ENCODE results near the gene NTNG2. TPM values are rescaled to one million over a fixed set of nuclear protein-coding genes. Genes with fewer than 3 reads are reported as not detected.

NTNG2 gene
- total RNA-seq, 4 donors from 2014 or later: 1.4 to 4.4 TPM; not detected in 2

DNA sequence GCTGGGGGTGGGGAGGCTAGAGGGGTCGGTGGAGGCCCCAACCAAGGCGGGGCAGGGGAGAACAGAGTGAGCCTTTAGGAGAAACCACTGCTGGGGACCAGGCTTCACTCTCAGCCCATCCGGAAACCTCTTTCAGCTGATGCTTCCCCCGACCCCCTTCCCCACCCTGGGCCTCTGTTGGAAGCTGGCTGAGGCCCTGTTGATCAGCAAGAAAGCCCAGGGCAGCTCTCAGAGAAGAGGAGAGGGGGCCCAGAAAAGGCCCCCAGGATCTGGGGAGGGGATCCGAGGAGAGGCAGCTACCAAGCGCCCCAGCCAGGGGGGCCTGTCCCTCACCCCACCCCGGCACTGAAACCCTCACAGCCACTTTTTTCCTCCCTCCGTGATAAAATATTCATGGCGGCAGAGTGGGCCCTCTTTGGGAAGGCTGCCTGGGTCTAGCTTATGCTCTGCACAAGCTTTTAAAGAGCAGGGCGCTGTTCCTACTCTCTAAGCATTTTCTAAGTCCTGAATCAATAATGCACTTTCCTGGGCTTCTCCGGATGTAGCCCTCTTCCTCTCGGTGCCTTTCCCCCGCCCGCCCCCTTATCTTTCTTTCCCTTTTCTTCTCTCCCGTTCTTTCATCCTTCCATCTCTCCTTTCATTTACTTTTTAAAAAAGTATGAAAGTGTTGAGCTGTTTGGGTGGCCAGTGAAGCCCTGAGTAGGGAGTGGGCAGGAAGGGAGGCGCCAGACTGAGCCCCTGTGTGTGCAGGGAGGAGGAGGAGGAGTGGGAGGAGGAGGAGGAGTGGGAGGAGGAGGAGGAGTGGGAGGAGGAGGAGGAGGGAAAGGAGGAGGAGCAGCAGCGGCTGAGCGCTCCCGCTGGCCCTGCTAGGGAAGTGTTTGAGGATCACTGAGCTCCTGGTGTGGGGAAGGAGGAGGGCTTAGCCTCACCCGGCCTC is 23.5 kb downstream of the NTNG2 start:
- H3K4me1 ChIP-seq: no peaks in the 10 kb centered on the region

DNA sequence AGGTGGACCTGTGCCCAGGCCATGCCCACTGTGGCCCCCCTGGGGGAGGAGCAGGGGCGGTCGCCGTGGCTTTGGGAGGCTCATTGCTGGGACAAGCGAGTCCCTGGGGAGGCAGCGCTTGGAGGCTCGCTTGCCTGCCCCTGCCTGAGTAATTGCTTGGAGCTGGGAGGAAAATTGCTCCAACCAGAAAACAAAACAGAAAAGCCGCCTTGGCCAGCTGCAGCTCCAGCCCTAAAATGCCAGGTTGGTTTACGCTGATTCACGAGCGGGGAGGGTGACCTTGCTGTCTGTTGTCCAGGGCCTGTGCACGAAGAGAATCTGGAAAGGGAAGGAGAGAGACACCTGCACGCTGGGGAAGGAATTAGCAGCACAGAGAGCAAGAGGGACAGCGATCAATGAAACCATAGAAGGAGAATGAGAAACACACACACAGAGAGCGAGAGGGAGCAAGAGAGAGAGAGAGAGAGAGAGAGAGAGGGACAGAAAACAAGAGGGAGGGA is 25.3 kb downstream of the NTNG2 start:
- Histone ChIP-seq H3K4me1 (no peaks in the 10 kb centered on the region), H3K4me3 (no peak overlapping the region), H3K36me3 (no peaks in the 10 kb centered on the region), H3K9me3 (no peaks in the 10 kb centered on the region), H3K27ac (no peak overlapping the region), H3K27me3 (no peaks in the 10 kb centered on the region)
- intact Hi-C loops (cut with DNase I; ENCODE audit: low total_unique reads): no loop called here
- DNase-seq: no peak
- no peak for TF ChIP-seq POLR2A (IDR thresholded peaks at IDR 0.05)
- TF ChIP-seq, protein P1, sequence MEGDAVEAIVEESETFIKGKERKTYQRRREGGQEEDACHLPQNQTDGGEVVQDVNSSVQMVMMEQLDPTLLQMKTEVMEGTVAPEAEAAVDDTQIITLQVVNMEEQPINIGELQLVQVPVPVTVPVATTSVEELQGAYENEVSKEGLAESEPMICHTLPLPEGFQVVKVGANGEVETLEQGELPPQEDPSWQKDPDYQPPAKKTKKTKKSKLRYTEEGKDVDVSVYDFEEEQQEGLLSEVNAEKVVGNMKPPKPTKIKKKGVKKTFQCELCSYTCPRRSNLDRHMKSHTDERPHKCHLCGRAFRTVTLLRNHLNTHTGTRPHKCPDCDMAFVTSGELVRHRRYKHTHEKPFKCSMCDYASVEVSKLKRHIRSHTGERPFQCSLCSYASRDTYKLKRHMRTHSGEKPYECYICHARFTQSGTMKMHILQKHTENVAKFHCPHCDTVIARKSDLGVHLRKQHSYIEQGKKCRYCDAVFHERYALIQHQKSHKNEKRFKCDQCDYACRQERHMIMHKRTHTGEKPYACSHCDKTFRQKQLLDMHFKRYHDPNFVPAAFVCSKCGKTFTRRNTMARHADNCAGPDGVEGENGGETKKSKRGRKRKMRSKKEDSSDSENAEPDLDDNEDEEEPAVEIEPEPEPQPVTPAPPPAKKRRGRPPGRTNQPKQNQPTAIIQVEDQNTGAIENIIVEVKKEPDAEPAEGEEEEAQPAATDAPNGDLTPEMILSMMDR (IDR thresholded peaks at IDR 0.05): no peak

More for the DNA sequence above, 23.5 kb downstream of the NTNG2 start:
- TF ChIP-seq POLR2A (IDR thresholded peaks at IDR 0.05): no peak
- TF ChIP-seq, protein P1 (IDR thresholded peaks at IDR 0.05): no peak
- no peak overlapping the region for H3K4me3 ChIP-seq
- no peaks in the 10 kb centered on the region for H3K9me3 ChIP-seq
- DNase-seq: no peak
- no peaks in the 10 kb centered on the region for H3K36me3 ChIP-seq
- intact Hi-C loops (cut with DNase I; ENCODE audit: low total_unique reads): no loop called here
- peak overlapping the region in 1 of 2 donors; percentile 29 for H3K27ac ChIP-seq
- H3K27me3 ChIP-seq: no peaks in the 10 kb centered on the region

DNA sequence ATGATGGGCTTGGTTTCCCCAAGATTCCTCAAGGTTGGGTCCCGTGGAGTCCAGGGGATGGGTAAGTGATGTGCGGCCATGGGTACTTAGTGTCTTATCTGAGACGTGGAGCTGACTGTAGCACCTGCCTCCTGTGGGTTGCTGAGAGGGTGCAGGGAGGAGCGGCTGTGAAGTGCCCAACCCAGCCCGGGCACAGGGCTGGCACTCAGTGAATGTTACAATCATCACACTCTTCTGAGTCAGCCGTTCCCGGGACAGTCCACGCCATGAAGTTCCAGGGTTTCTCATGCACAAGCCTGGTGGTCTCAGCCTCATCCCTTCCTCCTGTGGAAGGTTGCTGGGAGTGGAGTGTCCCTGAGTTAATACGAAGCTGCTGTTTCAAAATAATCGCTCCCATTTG is 29.1 kb downstream of the NTNG2 start:
- H3K27ac ChIP-seq: no peak overlapping the region
- no peaks in the 10 kb centered on the region for H3K36me3 ChIP-seq
- TF ChIP-seq POLR2A (IDR thresholded peaks at IDR 0.05): no peak
- TF ChIP-seq, protein P1 (IDR thresholded peaks at IDR 0.05): no peak
- no peak overlapping the region for H3K4me3 ChIP-seq
- H3K4me1 ChIP-seq: no peaks in the 10 kb centered on the region
- H3K9me3 ChIP-seq: no peaks in the 10 kb centered on the region
- intact Hi-C loops (cut with DNase I; ENCODE audit: low total_unique reads): no loop called here
- DNase-seq: no peak
- H3K27me3 ChIP-seq: no peaks in the 10 kb centered on the region

DNA sequence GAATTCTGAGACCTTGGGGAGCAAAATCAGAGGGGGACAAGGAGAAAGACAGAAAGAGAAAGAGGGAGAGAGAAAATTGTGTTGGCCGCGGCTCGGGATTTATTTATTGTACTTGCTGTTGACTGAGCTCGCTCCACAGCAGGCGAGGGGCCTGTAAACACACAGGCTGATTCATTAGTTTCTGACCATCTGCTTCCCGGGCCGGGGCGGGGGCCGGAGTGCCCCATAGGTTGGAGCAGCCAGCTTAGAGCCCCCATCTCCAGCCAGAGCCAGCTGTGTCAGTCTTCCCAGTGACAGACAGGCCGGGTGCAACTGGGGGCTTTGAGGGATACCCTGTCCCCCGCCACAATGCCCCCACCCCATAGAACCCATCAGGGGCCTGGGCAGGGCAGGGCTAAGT is 30.9 kb downstream of the NTNG2 start:
- intact Hi-C loops (cut with DNase I; ENCODE audit: low total_unique reads): no loop called here
- Histone ChIP-seq H3K27me3 (no peaks in the 10 kb centered on the region), H3K9me3 (no peaks in the 10 kb centered on the region), H3K36me3 (no peaks in the 10 kb centered on the region), H3K27ac (no peak overlapping the region), H3K4me1 (no peaks in the 10 kb centered on the region), H3K4me3 (no peak overlapping the region)
- DNase-seq: no peak
- TF ChIP-seq POLR2A (IDR thresholded peaks at IDR 0.05): no peak
- TF ChIP-seq, protein P1 (IDR thresholded peaks at IDR 0.05): no peak
